GM21619 (cell line): ENCODE measurements around the gene FGG.
"Not testable (repeated sequence)": the region's sequence is repeated elsewhere in the genome, so short reads cannot be mapped to it uniquely, and the experiment has no call there.

Source experiments
- ATAC-seq: cut with Tn5 transposase; IDR thresholded peaks from one replicate; pipeline ENCODE4 v1.9.1; 2021; ENCODE audit not compliant: unreplicated experiment

Gene FGG

GRCh38 chr4:154614306-154614705 lies 1.9 kb upstream of the FGG start:
- ATAC-seq, result no peak

DNA sequence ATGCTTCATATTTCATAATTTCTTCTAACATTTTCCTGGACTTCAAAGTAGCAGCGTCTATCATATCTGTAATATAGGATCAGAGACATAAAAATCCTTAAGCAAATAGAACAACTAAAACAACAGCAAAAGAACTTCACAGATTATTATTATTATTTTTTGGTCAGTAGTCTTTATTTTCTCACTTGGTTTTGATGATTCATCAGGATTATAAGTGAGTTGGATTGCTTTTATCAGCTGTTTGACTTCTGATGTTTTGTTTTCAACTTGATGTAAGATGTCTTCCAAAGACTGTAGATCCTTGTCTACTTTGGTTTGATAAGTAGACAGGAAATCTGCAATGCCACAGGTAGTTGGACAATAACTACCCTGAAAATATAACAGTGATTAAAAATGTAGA lies 623 bp downstream of the FGG start:
- no peak for ATAC-seq

GRCh38 chr4:154610582-154610981 lies 1.9 kb downstream of the FGG start:
- no peak for ATAC-seq

- no peak for ATAC-seq
Measured at GRCh38 chr4:154609532-154609931, 2.9 kb downstream of the FGG start.

DNA sequence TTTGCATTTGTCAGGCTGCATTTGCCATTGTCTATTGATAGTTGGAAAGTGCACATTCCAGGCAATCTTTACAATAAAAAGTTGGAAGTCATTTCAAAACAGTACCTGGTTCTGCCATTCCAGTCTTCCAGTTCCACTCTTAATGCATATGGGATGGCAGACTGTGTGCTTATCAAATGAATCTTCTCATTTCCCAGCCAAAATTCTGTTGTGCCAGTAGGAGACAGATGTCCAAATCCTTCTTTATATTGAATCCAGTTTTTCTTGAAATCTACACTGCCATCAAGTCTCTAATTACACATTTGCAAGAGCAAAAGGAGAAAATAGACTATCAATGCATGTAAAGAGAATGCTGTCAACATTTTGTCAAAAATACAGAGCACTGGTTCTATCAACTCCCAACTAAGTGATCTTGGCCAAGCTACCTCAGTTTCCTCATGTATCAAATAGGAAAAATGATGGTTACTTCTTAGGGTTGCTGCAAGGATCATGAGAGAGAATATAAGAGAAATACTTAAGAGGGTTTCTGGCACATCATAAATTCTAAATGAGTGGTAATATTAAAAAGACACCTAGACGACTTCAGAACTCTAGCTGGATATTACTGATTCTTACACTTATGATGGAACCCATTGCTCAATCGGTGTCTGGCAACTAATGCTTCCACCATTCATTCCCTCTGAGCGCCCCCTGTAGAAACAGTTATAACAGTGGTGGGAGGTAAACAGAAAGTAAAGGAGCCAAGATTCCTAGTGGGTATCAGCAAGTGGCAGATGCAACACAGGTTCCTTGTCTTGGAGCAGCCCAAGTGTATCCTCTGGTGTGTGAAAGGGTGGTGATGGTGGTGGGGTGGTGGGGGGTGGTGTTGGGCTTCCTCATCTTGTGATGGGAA lies 3.8 kb downstream of the FGG start:
- no peak for ATAC-seq

DNA sequence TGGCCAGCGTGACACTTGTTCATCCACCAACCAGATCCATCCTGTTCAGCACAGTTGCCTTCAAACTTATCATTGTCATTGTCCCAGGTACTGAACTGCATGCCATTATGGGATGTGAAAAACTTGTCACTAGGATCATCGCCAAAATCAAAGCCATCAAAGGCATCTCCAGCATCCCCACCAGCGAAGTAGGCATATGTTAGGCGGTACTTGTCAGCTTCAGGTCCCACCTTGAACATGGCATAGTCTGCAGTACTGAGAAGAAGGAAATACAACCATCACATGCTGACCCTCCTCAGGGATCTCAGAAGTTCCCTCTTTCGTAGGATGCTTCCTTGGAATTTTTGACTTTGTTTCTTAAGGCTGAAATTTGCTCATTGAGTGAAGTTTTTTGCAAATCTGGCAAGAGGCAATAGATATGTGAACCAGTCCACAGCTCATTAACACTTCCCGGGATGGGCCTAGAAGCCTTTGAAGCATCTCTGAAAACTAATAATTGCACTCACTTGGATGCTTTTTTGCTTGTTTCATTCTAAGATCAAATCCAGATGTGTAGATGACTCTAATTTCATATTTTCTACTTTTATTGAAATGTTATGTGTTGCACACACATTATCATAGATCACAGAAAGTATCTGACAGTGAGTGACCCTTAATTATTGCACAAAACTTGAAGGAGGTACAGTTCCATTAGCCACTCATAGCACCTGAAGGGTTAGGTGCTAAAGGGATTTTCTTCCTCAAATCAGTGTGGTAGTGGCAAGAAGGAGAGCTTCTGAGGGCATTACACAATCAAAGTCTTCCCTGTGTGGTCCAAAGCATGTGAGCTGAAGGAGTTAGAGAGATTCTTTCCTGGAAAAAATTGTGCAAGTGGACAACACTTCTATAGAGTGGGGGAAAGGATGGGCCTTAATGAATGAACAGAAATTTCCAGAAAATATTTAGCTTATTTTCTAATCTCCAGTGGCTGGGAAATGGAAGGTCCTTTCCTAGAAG lies 5.4 kb downstream of the FGG start:
- ATAC-seq, result no peak

- ATAC-seq, result no peak
Measured at GRCh38 chr4:154604696-154605200, 7.7 kb downstream of the FGG start.

DNA sequence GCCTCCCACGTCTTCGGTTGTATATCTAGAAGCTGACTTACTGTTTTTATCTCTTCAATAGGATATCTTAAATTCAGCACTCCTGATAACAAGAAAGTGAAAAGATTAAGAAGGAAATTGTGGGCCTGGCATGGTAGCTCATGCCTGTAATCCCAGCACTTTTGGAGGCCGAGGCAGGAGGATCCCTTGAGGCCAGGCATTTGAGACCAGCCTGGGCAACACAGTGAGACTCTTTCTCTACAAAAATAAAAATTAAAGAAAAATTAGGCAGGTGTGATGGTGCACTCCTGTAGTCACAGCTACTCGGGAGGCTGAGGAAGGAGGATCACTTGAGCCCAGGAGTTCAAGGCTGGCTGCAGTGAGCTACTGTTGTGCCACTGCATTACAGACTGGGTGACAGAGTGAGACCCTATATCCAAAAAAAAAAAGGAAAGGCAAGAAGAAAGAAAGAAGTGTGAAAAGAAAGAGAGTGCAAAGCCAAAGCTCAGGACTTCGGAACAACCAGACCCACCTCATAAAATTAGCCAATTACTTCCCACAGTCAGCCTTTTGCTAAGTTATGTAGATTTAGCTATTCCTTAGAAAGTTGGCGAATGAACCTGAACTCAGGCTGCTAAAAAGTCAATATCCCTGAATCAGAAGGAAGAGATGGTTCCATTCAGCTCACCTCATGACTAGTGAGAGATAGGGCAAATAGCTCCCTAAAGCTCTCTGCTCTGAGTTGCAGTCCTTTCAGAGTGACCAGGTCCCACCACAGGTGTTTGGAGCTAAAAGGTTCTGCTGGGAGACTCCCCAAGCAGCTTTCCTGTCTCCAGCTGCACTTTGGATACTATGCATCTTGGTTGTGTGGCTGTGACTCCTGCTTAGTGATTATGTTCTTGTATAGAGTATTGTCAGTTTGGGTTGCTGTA lies 9.2 kb downstream of the FGG start:
- ATAC-seq, result no peak

GRCh38 chr4:154602404-154603020 lies 9.9 kb downstream of the FGG start:
- no peak for ATAC-seq

DNA sequence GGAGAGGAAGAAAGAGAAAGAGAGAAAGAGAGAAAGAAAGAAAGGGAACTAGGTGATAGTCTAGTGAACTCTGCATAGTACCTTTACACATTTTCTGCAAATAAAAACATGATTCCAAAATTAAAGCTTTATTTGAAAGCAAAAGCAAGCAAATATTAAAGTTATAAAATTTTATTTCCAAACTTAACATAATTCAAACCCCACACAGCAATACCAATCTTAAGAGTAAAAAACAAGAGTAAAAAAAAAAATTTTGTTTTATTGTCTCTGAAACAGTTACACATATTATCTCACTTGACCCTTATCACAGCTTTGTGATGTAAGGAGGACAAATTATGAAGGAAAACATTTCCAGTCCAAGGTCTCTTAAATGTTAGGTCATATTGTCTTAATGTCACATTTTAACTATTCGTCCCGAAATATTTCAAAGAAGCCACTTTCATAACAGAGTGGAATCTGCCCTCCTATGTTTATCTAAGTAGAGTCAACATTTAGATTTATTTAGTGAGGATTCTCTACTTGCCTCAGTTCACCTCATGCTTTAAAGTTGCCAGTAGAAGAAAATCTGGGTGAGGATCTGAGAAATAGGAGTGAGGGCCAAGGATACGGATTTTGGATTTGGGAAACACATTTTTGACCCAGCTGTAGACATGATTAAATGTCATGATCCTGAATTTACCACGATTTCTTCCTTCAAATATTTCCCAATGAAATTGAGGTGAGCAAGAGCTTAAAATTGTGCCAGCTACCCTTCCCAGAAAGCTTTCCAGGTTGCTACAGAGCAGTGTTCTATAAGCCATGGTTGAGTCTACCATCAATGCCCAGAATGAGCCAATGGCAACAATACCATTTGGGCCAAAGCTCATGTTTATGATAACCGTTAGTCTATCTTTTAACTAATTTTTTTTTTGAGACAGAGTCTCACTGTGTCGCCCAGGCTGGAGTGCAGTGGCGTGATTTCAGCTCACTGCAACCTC lies 14.4 kb downstream of the FGG start:
- ATAC-seq, result no peak

- ATAC-seq, result not testable (repeated sequence)
Measured at GRCh38 chr4:154597281-154597680, 15.2 kb downstream of the FGG start.

- no peak for ATAC-seq
Measured at GRCh38 chr4:154595807-154596206, 16.6 kb downstream of the FGG start.

- not testable (repeated sequence) for ATAC-seq
Measured at GRCh38 chr4:154594343-154594742, 18.1 kb downstream of the FGG start.

DNA sequence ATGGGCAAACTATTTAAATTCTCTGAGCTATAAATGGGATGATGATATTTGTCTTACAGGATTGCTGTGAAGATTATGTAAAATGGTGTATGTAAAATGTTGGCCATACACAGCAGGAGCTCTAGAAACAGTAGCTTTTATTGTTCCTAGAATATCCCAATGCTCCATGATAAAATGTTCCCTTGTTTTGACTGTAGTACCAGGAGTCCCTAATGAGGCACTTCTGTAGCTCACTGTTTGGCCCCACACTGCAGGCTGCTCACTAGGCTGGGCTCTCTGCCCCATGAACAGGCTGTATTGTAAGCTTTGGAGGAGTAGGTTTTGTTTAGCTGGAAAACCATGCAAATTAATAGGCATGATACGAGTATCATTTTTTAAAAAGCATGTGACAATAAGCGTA lies 18.6 kb downstream of the FGG start:
- ATAC-seq, result no peak

DNA sequence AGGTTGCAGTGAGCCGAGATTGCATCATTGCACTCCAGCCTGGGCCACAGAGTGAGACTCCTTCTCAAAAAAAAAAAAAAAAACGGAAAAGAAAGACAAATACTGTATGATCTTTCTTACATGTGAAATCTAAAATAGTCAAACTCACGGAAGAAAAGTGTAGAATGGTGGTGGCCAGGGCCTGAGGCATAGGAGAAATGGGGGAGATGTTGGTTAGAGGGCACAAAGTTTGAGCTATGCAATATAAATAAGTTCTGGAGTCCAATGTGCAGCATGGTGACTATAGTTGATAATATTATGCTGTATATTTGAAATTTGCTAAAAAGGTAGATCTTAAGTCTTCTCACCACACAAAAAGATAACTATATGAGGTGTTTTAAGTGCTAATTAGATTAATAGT lies 20.6 kb downstream of the FGG start:
- no peak for ATAC-seq

- ATAC-seq, result no peak
Measured at GRCh38 chr4:154590329-154591006, 22.0 kb downstream of the FGG start, which contains the start of gene FGA. TSS of gene FGA (minus strand) at chr4:154590742. CDS start at chr4:154590687, 55 bp downstream.

- no peak for ATAC-seq
Measured at GRCh38 chr4:154589296-154590197, 22.9 kb downstream of the FGG start.
